HG03565 (cell line): ENCODE data around the gene JMJD6.
"Not testable (repeated sequence)": the region's sequence is repeated elsewhere in the genome, so short reads cannot be mapped to it uniquely, and the experiment has no call there.

Experiments
- ATAC-seq: cut with Tn5 transposase; IDR thresholded peaks from one replicate; pipeline ENCODE4 v1.9.1; 2021; ENCODE audit warnings: mild to moderate bottlenecking, moderate library complexity; ENCODE audit not compliant: unreplicated experiment

The JMJD6 gene

GRCh38 chr17:76700617-76701470, 25.6 kb downstream of the JMJD6 start:
- no peak for ATAC-seq

GRCh38 chr17:76700270-76700616, 26.2 kb downstream of the JMJD6 start:
- ATAC-seq = no peak

GRCh38 chr17:76698466-76698977, 27.9 kb downstream of the JMJD6 start:
- not testable (repeated sequence) for ATAC-seq

GRCh38 chr17:76697702-76698465, 28.5 kb downstream of the JMJD6 start:
- ATAC-seq = no peak

GRCh38 chr17:76696763-76697701, 29.4 kb downstream of the JMJD6 start:
- ATAC-seq = peak; percentile 43

- ATAC-seq = no peak
Observed at GRCh38 chr17:76695059-76695831, 31.2 kb downstream of the JMJD6 start.

- ATAC-seq = no peak
Observed at GRCh38 chr17:76691379-76692191, 34.8 kb downstream of the JMJD6 start.

GRCh38 chr17:76690596-76691280, 35.7 kb downstream of the JMJD6 start:
- ATAC-seq = no peak

GRCh38 chr17:76689859-76690258, 36.5 kb downstream of the JMJD6 start:
- no peak for ATAC-seq

GRCh38 chr17:76688165-76688622, 38.2 kb downstream of the JMJD6 start:
- no peak for ATAC-seq

- no peak for ATAC-seq
Observed at GRCh38 chr17:76687298-76688164, 38.9 kb downstream of the JMJD6 start.

- ATAC-seq = no peak
Observed at GRCh38 chr17:76686538-76687297, 39.7 kb downstream of the JMJD6 start.

GRCh38 chr17:76685846-76686245, 40.6 kb downstream of the JMJD6 start:
- ATAC-seq = no peak

- ATAC-seq = no peak
Observed at GRCh38 chr17:76685366-76685765, 41.0 kb downstream of the JMJD6 start.

GRCh38 chr17:76684756-76685155, 41.6 kb downstream of the JMJD6 start:
- ATAC-seq = no peak

- ATAC-seq = no peak
Observed at GRCh38 chr17:76683921-76684745, 42.3 kb downstream of the JMJD6 start.
